Stimulated activated CD8-positive, alpha-beta memory T cell treated with anti-CD3 and anti-CD28 coated beads, Interleukin-4, amount 100 ng/mL, for 1 hour (primary cell): ENCODE data around the gene SSBP2.
"Not testable (repeated sequence)": the region's sequence is repeated elsewhere in the genome, so short reads cannot be mapped to it uniquely, and the experiment has no call there.

ENCODE experiments used
- DNase-seq, 2 donors: peaks; one replicate each; pipeline ENCODE4 v3.0.0-alpha.2; 2020; ENCODE audit warnings: low read depth in 2 of 2, low spot score in 1 of 2

SSBP2 gene

DNA sequence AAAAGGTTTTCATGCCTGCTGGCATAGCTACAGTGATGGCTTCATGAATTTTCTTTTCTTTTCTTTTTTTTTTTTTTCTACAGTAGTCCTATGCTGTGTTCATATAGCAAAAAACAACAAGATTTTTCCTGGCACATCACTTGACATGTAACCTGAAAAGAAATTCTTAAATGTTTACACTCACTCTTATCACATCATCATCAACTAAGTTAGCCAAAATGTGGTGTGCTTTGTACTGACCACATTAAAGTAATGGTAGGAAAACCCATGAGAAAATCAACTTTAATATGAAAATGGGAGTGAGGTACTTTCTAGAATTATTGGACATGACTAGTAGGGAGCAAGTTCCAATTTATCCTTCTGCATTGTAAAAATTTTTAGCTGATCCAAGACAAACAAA, 146.7 kb downstream of the SSBP2 start:
- no peak for DNase-seq

DNA sequence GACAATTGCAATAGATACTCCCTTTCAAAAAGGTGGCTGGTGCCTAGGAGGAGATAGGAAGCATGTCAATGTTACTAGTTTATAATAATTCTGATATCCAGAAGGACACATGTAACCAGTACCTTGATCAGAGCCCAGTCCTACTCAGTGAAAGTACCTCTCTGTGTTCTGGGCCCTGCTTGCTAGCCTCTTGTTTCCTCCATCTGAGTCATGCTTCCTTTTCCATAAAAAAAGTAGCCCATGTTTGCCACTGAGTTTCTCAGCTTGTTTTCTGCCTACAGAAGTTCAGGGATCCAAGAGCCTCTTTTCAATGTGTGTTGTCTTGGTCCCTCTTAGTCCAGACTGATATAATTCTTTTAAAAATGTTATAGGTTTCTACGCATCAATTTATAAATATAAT, 149.0 kb downstream of the SSBP2 start:
- DNase-seq = no peak

DNA sequence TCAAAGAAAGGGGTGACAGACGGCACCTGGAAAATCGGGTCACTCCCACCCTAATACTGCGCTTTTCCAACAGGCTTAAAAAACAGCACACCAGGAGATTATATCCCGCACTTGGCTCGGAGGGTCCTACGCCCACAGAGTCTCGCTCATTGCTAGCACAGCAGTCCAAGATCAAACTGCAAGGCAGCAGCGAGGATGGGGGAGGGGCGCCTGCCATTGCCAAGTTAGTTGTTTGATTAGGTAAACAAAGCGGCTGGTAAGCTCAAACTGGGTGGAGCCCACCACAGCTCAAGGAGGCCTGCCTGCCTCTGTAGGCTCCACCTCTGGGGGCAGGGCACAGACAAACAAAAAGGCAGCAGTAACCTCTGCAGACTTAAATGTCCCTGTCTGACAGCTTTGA, 158.8 kb downstream of the SSBP2 start:
- not testable (repeated sequence) for DNase-seq

DNA sequence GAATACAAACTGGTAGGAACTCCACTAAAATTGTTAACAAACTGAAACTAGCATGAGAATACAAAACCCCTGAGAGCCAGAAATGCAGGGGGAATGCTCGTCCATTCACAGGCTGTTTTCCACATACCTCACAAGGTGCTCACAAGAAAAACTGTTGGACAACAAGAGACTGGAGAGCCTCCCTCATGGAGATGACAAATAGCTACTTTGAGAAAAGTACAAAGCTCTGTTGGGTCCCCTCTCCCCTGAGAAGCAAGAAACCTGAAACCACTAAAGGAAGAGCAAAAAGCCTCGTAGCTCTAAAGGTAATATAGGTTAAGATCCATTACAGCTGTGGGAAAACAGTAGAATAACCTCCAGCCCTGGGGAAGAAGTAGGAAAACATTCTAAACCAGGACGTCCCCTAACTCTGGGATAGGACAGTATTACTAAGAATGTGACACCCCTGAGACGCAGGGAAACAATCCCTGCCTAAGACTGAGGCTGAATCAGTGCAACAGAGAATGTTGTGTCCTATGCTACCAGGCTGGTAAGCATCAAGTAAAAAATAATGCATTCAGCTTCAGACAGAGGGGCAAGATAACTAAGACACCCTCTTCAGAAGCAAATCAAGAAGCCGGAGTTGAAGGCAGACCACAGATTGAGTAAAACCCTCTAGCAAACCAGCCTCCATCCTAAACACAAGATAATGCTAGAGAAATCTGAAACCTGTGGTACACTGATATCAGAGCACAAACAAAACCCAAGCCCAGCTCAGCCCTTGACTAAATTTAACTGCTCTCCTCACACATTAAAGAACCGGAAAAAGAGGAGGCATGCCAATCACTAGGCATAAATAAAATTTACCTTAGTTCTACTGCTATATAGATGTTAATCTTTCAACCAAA, 160.2 kb downstream of the SSBP2 start:
- no peak for DNase-seq

DNA sequence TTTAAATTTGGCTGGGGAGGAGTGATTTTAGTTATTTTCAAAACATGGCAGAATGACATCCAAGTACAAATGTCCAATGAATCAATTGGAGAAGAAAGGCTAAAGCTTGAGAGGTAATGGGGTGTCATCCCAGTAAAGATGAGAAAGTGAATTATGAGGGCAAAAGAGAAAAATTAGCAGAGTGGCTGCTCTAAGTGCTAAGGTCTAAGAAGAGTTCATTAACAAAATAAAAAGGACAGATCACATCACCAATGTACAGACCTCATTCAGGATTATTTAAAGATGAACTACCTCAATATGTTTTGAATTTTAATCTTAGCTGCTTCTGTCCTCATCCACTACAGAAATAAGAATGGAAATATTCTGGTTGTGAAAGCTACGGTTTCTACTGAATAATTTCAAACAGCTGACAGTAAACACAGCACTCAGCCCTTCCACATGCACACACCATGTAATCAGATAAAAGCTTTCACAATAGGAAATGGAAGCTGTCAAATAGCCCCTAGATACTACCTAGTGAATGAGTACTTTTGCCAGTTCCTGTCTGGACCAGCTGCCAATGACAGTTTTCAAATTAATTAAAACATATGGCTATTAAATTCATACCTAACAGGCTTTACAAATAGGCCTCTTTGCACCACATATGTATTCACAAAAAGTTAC, 171.5 kb downstream of the SSBP2 start:
- no peak for DNase-seq

DNA sequence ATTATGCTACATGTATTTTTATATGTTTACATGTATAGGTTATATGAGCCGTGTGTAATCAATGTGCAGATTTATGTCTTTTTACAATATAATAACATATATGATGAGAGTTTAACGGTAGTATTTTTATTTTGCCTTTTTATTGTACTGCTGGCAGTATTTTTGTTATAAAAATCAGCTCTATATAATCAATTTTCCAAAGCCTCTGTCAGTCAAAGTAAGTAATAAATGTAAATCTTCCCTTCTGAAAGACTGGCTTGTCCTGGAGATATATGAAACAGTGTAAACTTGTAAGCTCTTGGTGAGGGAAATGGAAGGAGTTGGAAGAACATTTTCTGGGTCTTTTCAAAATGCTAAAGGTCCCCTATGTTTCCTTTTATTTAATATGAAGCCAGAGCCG, 173.8 kb downstream of the SSBP2 start:
- no peak for DNase-seq

DNA sequence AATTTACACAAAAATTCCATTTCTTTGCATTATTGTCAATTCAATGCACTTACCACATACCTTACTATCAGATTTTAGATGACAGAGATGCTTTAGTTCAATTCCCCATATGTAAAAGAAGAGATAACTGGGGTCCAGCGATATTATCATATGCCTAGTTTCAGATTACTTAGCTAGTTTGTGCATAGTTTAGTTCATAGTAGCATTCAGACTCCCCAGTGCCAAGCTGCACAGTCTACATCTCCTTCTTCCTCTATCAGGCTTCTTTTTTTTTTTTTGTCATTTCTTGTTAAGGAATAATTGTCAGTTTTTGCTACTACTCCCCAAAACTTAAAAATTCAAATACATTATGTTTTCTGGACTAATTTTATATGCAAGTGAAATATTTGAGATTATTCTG, 175.0 kb downstream of the SSBP2 start:
- DNase-seq = no peak

DNA sequence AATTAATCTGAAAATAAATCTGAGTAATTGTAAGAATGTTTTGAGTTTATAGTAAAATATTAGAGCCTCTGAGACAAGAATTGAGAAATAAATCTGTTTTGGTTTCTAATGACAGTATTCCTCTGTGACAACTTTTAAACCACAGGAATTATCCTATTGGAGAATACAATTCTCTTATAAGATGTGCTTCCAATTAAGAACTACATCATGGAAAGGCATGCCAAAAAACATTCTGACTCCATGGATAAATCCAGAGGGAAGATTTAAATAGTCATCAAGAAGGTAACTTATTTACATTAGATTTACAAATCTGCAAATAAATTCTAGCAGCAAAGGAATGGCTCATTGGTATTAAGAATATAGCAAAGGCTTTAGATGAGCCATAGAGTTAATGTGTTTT, 178.7 kb downstream of the SSBP2 start:
- DNase-seq = no peak

DNA sequence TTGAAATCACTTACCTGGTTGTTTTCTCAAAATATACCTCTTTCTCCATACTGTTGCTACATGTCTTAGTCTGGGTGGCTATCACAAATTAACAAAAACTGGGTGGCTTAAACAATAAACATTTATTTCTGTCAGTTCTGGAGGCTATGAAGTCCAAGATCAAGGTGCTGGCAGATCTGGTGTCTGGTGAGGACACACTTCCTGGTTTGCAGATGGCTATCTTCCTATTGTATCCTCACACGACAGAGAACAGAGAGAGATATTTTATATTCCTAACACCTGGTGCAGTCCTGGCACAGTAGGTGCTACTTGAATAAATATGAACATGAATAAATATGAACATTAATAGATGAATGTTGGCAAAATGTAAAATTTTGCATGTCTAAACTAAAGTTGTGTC, 192.7 kb downstream of the SSBP2 start:
- DNase-seq = no peak

DNA sequence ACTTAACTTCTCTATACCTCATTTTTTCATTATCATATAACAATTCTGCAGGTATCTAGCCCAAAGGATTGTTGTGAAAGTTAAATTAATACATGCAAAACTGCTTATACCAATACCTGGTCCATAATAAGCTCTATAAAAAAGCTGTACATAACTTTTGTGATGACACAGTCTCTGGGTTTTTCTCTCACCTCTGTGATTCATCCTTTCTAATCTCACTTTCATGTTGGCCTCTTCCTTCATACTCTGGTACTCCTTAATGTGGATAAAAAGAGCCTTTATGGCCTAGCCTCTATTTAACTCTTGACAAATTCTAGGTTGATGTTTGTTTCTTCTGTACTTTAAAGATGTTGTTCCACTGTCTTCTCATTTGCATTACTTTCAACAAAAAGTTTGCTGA, 194.1 kb downstream of the SSBP2 start:
- no peak for DNase-seq

DNA sequence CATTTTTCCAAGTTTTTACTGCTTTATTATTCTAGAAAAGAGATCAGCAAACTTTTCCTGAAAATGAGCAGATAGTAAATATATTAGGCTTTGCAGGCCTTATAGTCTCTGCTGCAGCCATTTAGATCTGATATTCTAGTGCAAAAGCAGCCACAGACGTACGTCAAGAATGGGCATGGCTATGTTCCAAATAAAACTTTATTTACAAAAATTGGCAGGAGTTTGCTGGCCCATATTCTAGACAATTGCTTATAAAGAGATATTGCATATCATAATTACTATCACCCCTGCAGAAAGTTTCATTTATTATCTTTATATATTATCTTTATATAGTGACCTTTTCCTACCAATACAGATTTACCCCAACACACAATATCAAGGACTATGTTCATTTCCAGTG, 195.0 kb downstream of the SSBP2 start:
- no peak for DNase-seq

DNA sequence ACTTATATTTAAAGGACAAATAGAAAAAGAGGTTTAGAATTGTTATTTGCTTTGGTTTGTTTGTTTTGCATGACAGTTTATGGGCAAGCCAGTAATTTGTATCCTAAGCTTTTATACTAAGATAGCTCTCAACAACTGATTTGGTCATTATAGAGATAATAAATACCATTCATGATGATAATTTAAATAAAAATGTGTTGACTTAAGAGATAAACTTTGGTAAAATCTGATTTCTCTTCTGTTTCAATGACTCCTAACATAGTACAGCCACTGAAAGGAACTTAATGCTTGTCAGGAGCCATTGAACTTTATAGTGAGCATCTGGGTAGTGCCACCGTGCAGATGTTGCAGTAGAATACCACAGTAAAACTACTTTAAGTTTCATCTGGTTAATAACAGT, 196.2 kb downstream of the SSBP2 start:
- DNase-seq = no peak

DNA sequence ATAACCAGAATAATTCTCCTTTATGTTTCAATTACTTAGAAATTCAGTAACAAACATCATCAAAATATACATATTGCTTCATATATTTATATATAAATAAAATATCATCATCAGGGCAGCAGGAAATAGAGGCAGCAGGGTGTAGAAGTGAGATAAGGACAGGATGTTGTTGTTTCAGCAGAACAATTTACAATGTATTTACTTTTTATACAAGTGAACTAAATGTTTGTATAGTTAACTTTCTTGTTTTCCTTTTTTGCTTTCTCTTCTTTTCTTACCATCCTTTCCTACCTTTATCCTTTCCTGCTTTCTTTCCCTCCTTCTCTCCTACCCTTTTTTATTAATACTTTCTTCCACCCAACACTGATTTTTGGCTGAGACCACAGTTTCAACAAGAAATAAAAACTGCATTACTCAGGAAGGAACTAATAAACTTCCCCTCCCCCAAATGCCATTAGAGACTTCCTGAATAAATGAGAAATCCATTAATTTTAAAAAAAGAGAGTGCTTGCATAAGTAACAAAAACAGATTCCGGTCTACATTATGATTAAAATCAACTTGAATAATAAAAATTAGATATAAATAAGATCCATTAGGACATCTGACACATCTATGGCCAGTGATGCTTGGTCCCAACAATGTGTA, 197.2 kb downstream of the SSBP2 start:
- no peak for DNase-seq

DNA sequence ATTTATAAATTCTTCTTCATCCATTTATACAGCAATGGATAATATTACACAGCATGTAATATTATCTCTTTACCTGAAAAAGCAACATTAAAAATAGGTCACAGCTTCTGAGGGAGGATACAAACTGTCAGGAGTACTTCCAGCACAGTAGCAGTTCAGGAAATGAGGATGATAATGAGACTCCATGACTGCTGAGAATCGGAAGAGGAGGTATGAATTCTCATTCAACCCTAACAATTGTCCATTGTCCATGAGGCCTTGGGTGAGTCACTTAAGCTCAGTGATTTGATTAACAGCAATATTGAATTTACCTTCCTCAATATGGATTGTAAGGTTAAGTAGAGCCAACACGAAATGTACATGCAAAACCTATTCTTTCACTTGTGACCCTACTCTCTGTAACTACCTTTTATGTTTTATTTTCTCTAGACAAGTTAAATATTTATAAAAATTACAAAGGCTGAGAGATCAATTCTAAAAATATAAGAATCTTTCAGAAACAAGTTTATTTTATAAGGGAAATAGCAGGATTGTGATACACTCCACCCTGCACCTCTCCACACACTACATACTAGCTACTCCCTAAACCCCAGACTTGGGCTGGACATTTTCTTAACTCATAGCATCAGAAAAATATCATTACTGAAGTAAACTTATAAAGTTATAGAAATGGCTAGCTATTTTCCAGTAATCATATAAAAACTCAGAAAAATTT, 197.9 kb downstream of the SSBP2 start:
- DNase-seq = no peak

DNA sequence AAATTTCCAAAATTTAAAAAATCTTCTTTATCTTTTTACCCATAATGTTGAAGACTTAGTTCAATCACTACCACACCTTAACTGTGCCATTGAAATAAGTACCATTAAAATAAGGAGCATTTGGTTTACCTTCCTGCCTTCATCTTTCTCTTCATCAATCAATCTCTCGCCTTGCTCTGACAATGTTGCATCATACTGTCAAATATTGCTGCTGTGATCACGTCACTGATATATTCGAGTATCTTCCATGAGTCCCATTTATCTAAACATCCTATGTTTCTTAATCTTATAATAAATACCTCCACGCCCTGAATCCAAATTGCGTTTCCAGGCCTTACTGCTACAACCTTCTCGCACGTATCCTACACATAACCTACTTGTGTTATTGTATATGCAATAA, 201.8 kb downstream of the SSBP2 start:
- DNase-seq = no peak

DNA sequence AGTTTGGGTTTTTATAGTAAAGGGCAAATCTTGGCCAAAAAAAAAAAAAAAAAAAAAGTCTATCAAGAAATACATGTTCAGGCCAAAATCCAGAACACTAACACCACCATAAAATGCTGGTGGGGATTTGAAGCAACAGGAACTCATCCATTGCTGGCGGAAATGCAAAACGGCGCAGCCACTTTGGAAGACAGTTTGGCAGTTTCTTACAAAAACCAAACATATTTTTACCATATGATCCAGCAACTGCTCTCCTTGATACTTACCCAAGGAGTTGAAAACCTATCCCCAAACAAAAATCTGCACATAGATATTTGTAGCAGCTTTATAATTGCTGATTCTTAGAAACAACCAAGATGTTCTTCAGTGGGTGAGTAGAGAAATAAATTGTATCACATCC, 203.9 kb downstream of the SSBP2 start:
- no peak for DNase-seq

DNA sequence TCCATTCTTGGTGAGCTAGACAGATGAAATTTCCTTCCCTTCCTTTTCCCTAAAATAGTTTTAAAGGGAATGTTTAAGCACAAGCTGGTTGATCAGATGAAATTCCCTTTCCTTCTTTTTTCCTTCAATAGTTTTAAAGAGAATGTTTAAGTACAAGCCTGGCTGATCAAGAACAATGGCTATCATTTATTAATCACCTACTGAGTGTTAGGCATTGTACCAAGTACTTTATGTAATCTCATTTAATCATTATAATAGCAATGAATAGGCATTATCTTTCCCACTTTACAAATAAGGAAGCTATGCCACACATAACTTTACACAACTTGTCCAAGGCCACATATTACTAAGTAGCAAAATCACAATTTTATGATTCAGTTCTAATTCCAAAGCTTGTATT, 205.0 kb downstream of the SSBP2 start:
- no peak for DNase-seq

DNA sequence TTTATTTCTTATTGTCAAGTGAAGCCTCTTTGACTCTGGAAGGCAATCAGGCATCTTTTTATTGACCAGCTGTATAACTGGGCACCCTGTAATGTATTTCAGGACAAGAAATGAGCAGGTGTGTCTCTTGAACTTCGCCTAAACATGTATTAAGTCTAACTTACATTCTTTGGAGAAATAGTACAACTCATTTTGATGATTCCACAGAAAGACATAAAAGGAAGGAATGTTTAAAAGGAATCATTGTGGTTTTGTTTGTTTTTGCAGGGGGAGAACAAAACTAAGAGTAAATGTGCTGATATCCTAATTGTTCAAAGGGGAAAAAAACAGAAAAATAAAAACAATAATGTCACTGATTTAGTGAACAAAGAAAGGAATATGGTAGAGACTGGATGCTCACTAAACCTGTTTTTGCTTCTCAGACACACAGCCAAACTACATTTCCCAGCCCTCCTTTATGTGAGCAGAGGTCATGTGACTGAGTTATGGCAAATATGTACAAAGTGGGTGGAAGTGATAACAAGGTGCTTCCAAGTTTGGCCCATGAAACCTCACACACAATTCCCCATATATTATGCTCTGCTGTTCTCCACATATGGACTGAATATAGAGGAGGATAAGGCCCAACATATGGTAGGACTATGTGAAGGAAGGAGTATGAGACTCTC, 206.4 kb downstream of the SSBP2 start:
- DNase-seq = no peak

DNA sequence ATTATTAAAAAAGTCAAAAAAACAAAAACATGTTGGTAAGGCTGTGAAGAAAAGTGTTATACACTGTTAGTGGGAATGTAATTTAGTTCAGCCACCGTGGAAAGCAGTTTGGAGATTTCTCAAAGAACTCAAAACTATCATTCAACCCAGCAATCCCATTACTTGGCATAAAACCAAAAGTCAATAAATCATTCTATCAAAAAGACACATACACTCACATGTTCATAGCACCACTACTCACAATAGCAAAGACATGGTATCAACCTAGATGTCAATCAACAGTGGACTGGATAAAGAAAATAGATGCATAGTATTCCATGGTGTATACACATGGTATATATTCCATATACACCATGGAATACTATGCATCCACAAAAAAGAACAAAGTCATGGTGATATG, 208.7 kb downstream of the SSBP2 start:
- no peak for DNase-seq

DNA sequence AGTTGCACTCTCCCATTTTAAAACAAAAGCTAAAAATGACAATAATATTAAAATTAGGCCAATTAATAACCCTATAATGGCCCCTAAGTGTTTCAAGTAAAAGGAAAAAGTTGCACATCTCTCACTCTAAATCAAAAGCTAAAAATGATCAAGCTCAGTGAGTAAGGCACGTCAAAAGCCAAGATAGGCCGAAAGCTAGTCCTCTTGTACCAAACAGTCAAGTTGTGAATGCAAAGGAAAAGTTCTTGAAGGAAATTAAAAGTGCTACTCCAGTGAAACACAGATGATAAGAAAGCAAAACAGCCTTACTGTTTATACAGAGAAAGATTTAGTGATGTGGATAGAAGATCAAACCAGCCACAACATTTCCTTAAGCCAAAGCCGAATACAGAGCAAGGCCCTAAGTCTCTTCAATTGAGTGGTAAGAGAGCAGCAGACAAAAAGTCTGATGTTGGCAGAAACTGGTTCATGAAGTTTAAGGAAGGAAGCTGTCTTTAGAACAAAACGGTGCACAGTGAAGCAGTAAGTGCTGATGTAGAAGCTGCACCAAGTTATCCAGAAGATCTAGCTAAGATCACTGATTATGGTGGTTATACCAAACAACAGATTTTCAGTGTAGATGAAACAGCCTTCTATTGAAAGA, 212.9 kb downstream of the SSBP2 start:
- DNase-seq = no peak

DNA sequence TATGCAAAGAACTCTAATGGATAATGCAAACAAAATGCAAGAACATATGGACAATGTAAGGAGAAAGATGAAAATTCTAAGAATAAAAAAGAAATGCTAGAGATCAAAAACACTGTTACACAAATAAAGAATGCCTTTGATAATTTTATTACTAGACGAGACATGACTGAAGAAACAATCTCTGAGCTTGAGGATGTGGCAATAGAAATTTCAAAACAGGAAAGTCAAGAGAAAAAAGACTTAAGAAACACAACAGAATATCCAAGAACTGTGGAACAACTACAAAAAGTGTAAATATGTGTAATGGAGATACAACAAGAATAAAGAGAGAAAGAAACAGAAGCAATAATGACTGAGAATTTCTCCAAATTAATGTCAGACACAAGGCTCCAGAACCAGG, 216.5 kb downstream of the SSBP2 start:
- DNase-seq = no peak
